GM18870 (cell line): Measurements from ENCODE around the gene ZC3H12C.

ENCODE experiments used
- ATAC-seq: cut with Tn5 transposase; IDR thresholded peaks from one replicate; pipeline ENCODE4 v1.9.1; 2021; ENCODE audit warnings: moderate library complexity; ENCODE audit not compliant: unreplicated experiment

Gene ZC3H12C

DNA sequence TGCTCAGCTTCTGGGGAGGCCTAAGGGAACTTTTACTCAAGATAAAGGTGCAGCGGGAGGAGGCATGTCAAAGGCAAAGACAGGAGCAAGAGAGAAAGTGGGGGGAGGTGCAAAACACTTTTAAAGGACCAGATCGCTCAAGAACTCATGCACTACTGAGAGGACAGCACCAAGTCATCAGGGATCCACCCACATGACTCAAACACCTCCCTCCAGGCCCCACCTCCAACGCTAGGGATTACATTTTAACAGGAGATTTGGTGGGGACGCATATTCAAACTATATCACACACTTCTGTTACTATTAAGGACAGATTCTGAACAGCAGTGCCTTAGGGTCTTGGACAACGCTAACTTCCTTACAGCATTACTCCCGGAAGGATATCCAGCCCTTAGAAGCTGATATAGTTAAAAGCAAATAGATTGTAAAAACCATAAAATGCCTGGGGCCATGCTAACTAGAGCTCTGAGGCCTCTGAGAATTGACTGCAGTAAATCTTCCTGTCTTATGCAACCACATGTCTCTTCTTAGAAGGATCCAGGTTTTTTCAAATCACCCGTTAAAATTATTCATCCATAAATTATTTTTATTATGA lies 16.7 kb upstream of the ZC3H12C start:
- peak; percentile 40 for ATAC-seq

- ATAC-seq: peak; percentile 18
Observed at GRCh38 chr11:110077346-110077745, 15.8 kb upstream of the ZC3H12C start.

DNA sequence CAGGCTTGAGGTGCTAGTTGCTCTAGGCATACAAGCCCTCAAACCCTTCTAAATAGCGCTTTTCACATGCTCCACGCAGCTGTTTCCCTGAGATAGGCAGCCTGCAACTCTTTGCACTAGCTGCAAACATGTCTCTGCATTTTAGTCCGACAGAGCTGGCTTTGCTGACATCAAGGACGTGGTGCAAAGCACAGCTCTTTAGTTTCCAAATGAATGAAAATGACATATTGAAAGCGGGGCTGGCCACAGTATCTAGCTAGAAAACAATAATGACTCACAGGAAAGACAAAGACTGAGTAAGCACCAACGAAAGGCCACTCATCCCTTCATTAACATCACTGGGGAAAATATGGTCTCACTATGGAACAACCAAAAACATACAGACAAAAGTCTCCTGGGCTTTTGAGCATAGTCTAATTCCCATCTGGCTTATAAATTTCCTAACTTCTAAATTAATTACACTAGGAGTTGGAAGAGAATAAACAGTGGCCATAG lies 15.3 kb upstream of the ZC3H12C start:
- peak; percentile 93 for ATAC-seq

- ATAC-seq: no peak
Observed at GRCh38 chr11:110078923-110079544, 14.2 kb upstream of the ZC3H12C start.

DNA sequence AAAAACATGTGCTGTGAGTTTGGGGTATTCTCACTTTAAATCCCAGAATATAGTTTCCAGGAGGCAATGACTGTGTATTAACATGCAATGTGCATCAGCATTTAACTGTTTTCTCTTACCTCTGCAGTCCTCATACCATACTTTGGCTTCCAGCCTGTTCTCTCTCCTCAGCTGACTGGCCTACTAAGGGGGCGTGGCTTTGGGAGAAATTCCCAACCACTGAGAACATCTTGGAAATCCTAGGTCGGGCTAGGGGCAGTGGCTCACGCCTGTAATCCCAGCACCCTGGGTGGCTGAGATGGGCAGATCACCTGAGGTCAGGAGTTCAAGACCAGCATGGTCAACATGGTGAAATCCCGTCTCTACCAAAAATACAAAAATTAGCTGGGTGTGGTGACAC lies 13.5 kb upstream of the ZC3H12C start:
- ATAC-seq: no peak

DNA sequence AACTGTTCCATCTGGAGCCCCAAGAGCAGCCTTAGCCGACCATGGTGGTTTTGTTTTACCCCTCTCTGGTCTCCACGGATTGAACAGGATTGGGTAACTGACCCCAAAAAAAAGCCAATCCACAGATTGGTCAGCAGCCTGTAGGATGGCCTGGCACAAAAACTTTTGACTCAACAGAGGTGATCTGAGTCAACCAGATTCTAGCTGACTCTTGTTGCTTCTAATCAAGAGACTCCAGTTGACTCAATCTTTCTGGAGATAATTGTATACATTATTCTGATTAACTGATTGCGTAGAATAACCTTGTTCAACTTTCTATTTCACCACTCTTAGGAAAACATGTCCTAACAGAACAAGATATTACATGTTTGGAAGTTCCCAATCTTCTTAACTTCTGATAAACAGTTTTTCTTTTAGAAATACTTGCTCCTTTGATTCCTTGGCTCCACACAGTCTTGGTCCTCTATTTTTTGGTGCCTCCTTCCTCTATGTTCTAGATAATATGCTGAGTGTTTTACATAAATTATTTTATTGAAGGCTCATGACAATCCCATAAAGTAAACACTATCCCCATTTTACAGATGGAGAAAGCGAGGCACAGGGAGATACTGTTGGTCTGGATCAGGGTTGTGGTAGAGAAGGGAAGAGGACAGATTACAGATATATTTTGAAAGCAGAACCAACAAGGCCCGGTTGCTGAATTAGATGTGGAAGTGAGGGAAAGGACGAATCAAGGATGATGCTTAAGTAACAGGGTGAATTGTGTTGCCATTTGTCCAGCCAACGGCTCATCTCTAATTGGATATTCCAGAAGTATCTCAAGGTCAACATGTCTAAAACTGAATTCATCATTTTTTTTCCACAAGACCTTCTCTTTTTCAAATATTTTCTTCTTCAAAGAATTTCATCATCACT lies 11.5 kb upstream of the ZC3H12C start:
- ATAC-seq: no peak

GRCh38 chr11:110082899-110083298 lies 10.3 kb upstream of the ZC3H12C start:
- ATAC-seq: no peak

DNA sequence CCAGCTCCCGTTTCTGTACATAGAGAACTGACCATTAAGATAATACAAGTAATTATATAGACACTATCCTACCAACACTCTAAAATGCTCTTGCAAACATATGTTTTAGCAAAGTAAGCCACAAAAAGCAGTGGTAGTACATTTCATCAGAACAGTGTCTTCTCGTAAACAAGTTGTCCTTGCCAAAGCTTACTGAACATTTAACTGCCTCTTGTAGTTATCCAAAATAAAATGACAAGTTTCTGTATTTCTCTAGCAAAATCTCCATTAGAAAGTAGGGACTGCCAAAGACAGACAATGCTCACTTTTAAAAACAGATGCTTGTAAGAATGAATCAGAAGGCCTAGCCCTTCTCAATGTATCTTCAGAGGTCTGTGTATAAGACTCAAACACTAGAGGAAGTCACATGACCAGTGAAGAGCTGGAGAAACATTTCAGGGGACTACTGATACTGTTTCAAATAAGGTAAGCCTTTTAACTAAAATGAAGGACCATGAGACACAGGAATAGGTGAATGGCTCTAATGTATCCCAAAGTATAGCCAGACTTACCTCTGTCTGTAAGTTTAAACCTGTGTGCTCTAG lies 7.8 kb upstream of the ZC3H12C start:
- no peak for ATAC-seq

- no peak for ATAC-seq
Observed at GRCh38 chr11:110086892-110087309, 6.3 kb upstream of the ZC3H12C start.

- ATAC-seq: no peak
Observed at GRCh38 chr11:110087812-110088534, 5.2 kb upstream of the ZC3H12C start.

DNA sequence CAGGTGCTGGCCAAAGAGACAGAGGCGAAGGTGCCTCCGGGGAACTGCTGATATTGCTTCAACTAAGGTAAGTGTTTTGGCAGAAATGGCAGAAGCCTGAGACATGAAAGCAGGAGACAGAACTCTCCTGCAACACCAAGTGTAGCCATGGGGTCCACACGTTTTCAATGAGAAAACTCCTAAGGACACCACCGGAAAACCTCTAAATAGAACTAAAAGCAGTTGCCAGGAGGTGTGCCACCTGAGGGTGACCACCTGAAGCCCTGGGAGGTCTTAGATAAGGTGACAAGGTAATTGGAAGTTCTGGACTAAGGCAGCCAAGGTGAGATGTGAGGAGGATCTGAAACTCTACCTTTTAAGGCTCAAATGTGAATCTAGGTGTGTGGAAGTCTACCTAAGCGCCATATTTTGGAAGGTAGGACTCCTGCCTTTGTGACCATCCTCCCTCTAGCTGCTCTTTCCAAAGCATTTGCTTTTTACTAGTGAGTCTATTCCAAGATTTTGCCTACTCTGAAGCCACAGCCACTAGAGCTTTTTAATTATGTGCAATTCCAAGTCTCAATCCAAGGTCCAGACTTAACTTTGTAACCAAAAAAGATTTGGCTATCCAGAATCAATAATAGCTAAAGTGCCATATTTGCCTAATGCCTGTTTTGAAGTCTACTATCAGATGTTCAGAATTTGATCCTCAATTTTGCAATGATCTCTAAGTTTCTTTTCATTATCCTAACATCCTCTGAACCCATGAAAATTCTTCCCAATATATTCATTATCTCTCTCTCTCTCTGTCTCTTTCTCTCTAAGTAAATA lies 4.5 kb upstream of the ZC3H12C start:
- ATAC-seq: no peak

- ATAC-seq: peak; percentile 62
Observed at GRCh38 chr11:110089617-110090282, 3.4 kb upstream of the ZC3H12C start.

DNA sequence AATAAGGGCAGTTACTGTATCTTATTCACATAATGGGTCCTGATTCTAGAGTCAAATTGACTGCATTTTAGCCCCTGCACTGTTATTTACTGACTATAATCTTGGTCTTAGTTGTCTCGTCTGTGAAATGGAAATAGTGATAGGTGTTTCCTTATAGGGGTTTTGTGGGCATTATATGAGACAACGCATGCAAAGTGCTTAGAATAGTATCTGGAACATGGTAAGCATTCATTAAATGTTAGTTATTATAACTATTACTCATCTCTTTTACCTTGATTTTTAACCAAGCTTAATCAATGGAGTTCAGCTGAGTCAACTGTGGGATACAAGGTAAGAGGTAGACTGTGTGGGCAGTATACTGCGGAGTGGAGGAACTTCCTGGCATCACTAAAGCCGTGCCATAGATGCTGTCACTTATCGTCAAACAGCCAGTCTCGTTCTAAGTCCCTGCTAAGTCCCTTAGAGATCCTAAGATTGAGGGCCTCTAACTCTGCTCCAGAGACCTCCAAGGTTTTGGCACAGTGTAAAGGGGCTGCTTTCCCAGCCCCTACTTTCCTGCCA lies 2.6 kb upstream of the ZC3H12C start:
- no peak for ATAC-seq

DNA sequence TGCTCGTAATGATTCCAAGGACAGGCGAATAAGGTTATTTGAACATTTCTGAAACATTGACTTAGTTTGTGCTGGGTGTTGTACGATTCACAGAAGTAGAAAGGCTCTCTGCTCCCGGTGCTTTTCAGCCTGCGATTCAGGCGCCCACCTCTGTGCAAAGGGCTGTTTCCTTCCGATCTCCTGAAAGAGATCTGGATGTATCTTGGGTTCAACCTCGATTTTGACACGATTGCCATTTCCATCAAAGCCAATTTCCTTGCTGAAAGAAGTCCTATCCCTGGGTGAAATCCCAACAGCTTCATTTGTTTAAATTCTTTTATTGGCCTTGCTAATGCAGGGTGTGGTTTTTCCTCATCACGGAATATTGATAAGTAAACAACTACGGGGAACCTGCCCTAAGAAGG lies 1.1 kb upstream of the ZC3H12C start:
- ATAC-seq: no peak

DNA sequence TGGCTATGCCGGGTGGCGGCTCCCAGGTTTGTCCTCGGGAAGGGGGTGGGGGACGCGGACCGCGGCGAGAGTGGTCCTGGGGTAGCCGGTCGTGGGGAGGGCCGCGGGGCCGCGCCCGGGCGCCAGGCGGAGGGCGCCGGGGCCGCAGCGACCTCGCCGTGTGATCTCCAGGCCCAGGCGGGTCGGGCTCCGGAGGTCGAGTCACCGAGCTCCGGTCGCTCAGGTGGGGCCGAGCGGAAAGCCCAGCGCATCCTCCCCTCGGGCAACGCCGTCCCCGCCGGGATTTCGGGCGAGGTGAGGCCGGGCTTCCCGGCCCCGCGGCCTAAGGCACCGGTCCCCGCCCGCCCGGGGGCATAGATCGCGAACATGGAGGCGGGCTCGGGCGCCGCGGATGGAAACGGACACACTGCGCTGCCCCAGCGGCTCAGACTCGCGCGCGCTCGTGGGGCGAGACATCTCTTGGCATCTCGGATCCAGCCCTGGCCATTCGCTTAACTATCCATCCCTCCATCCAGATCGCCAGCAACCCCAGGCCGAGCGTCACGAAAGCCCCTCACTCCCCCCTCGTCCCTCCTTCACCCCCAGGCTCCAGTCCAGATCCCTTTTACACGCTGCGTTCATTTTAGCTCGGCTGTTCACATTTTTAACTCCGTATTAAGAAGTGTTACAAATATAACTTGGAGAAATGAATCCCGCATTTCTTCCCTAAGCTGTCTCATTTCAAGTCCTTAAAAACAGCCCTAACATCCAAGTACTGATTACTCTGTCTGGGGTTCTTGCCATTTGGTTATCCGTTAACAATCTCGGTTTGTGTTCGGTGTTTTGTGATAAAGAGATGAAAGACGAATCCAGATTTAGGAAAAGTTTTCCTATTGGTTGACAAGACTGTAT lies 460 bp downstream of the ZC3H12C start:
- ATAC-seq: no peak

DNA sequence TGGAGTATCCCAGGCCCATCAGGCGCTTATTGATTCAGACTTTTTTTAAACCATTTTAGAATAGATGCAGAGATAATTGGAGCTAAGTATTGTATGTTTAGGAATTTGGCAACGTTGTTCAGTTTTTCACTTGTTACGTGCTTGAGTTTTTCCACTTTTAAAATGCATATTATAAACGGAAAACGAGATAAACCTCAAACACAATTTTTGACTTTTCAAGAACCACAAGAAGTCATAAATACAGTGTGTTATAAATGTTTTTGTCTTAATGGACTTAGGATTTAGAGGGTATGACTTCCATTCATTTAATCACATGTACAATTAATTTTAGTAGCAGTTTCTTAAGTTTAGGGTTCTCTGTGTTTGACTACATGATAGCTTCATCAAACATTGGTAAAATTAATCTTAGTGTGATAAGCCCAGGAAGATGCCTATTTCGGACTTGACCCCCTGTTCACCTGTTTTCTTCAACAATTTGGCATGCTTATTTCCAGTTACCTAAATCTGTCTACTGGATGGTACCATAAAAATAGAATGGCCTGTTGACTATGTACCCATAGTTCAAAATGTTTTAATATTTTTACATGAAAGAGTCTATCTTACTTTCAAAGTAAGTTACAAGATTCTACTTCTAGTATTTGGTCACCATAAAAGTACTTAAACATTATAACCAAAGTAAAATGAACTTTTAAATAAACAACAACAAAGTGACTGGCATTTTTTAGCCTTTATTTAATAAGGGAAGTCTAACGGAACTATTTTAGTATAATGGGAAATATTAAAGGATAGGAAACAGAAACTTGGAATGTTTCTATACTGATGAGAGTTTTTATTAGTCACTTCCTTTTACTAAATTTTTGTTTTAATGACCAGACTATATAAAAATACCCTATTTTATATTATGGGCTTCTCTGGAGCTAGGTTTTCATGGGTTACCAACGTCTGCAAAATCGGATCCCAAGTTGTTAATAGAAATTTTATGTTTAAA lies 1.4 kb downstream of the ZC3H12C start:
- ATAC-seq: no peak

DNA sequence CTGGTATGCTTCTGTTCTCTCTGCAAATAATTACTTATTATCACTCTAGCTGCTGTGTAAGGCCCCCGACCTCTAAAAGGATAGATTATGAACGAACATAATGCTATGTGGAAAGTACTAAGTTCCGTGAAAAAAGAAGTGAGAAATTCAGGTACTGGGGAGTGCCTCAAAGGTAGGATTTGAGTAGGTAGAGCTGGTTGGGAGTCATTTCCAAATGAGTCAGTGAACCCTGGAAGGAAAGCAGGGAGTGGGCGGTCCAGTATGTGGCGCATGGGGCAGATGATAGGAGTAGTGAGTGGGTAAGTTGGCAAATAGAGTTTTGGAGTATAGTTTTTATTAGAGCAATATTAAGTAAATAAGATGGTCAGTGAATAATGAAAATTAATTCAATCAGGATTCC lies 2.4 kb downstream of the ZC3H12C start:
- no peak for ATAC-seq
